GM19438 (cell line): ENCODE measurements around the gene XKR3.
"Not testable (repeated sequence)": the region's sequence is repeated elsewhere in the genome, so short reads cannot be mapped to it uniquely, and the experiment has no call there.

Source experiments
- ATAC-seq: cut with Tn5 transposase; IDR thresholded peaks from one replicate; pipeline ENCODE4 v1.9.1; 2021; ENCODE audit warnings: low read depth; ENCODE audit not compliant: unreplicated experiment

XKR3 gene

GRCh38 chr22:16807109-16807508, 18.1 kb downstream of the XKR3 start:
- no peak for ATAC-seq

GRCh38 chr22:16806401-16806800, 18.8 kb downstream of the XKR3 start:
- no peak for ATAC-seq

GRCh38 chr22:16804882-16805281, 20.3 kb downstream of the XKR3 start:
- ATAC-seq = no peak

GRCh38 chr22:16803255-16803917, 21.8 kb downstream of the XKR3 start:
- no peak for ATAC-seq

- ATAC-seq = no peak
Measured at GRCh38 chr22:16801571-16801970, 23.6 kb downstream of the XKR3 start.

GRCh38 chr22:16801088-16801487, 24.1 kb downstream of the XKR3 start:
- ATAC-seq = no peak

- no peak for ATAC-seq
Measured at GRCh38 chr22:16800358-16800757, 24.9 kb downstream of the XKR3 start.

- ATAC-seq = not testable (repeated sequence)
Measured at GRCh38 chr22:16795504-16795903, 29.7 kb downstream of the XKR3 start.

- ATAC-seq = no peak
Measured at GRCh38 chr22:16793831-16794230, 31.4 kb downstream of the XKR3 start.

GRCh38 chr22:16789860-16790493, 35.2 kb downstream of the XKR3 start:
- no peak for ATAC-seq

- no peak for ATAC-seq
Measured at GRCh38 chr22:16783930-16784354, 41.3 kb downstream of the XKR3 start.

GRCh38 chr22:16783453-16783852, 41.8 kb downstream of the XKR3 start:
- ATAC-seq = no peak

- no peak for ATAC-seq
Measured at GRCh38 chr22:16781764-16782329, 43.4 kb downstream of the XKR3 start.

GRCh38 chr22:16781074-16781763, 44.0 kb downstream of the XKR3 start:
- no peak for ATAC-seq

GRCh38 chr22:16777284-16777924, 47.8 kb downstream of the XKR3 start:
- ATAC-seq = no peak

GRCh38 chr22:16776080-16776479, 49.1 kb downstream of the XKR3 start:
- ATAC-seq = no peak

GRCh38 chr22:16774911-16775500, 50.2 kb downstream of the XKR3 start:
- no peak for ATAC-seq

- ATAC-seq = not testable (repeated sequence)
Measured at GRCh38 chr22:16771569-16771968, 53.6 kb downstream of the XKR3 start.

GRCh38 chr22:16767927-16768326, 57.3 kb downstream of the XKR3 start:
- not testable (repeated sequence) for ATAC-seq

GRCh38 chr22:16762224-16762623, 63.0 kb downstream of the XKR3 start:
- ATAC-seq = not testable (repeated sequence)
